Measurements from ENCODE around the gene BIRC6.
"Not testable (repeated sequence)": the region's sequence is repeated elsewhere in the genome, so short reads cannot be mapped to it uniquely, and the experiment has no call there.

The BIRC6 gene

DNA sequence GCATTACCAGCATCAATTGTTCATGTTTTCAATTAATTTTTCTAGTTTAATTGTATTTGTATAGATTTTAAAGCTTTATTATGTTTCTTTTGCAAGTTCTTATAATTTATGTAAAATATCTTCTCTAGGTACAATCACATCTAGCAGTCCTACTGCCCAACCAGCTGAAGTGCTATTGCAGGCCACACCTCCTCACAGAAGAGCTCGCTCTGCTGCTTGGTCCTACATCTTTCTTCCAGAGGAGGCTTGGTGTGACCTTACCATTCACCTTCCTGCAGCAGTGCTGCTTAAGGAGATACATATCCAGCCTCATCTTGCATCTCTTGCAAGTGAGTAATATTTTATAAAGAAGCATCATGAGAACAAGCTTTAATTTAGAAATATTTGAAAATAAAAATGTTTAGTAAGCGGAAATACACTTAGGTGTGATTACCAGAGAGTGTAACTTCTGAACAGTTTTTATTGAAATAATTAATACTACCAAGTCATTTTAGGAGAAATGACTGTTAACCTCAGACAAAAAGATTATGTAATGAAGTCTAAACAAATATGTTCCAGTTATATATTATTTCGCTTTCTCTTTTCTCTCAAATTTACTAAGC lies 148.2 kb downstream of the BIRC6 start:
- no peak for DNase-seq (ENCODE audit: low read depth, low spot score)

- no peak for DNase-seq (ENCODE audit: low read depth, low spot score)
These were observed 149.6 kb downstream of the BIRC6 start for GRCh38 chr2:32506446-32506845.

GRCh38 chr2:32514946-32515345 lies 158.1 kb downstream of the BIRC6 start:
- DNase-seq (ENCODE audit: low read depth, low spot score), result no peak

DNA sequence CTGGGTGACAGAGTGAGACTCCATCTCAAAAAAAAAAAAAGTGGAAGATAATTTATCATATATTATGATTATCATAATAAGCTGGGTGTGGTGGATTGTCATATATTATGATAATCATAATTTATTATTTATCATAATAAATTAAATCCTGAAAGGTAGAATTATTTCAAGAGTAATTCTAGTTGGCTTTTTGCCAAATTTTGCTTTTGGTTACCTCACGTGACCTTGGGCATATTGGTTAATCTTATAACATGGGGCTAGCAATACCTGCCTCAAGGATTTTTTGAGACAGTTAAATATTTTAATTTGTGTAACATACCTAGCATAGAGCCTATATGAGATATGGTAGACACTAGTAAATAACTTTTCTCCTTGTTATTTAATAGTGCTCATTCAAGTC lies 159.7 kb downstream of the BIRC6 start:
- DNase-seq (ENCODE audit: low read depth, low spot score), result no peak

- DNase-seq (ENCODE audit: low read depth, low spot score), result no peak
These were observed 165.9 kb downstream of the BIRC6 start for GRCh38 chr2:32522770-32523169.

GRCh38 chr2:32523686-32524085 lies 166.9 kb downstream of the BIRC6 start:
- DNase-seq (ENCODE audit: low read depth, low spot score), result no peak

DNA sequence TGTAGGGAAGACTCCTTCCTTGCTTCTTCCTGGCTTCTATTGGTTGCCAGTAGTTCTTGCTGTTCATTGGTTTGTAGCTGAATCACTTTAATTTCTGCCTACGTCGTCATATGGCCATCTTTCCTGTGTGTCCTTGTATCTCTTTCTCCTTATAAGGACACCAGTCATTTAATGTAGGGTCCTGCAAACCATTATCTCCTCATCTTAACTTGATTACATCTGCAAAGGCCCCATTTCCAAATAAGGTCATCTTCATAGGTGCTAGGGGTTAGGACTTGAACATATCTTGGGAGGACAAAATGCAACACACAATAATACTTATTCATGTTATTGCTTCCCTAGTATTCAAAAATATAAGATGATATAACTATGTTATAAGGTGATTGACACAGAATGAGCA lies 175.5 kb downstream of the BIRC6 start:
- no peak for DNase-seq (ENCODE audit: low read depth, low spot score)

DNA sequence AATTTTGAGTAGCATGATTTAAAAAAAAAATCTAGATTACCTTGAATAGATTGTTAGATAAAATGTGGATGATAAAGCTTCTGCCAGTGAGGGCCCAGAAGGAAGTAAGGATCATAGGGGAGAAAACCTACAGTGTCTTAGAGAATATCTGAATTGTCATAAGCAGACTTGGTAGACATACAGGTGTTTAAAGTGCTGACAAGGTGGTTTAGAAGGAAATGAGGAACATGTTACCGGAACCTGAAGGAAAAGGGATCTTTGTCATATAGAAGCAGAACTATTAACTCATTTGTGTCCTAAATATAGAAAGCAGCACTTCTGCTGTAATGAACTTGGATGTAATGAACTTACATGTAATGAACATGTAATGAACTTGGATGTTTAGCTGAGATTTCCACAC lies 176.1 kb downstream of the BIRC6 start:
- no peak for DNase-seq (ENCODE audit: low read depth, low spot score)

GRCh38 chr2:32534831-32535230 lies 178.0 kb downstream of the BIRC6 start:
- no peak for DNase-seq (ENCODE audit: low read depth, low spot score)

- no peak for DNase-seq (ENCODE audit: low read depth, low spot score)
These were observed 181.9 kb downstream of the BIRC6 start for GRCh38 chr2:32538735-32539134.

GRCh38 chr2:32552483-32552882 lies 195.7 kb downstream of the BIRC6 start:
- not testable (repeated sequence) for DNase-seq (ENCODE audit: low read depth, low spot score)

- peak; percentile 5 for DNase-seq (ENCODE audit: low read depth, low spot score)
These were observed 197.1 kb downstream of the BIRC6 start for GRCh38 chr2:32553829-32554432.

- no peak for DNase-seq (ENCODE audit: low read depth, low spot score)
These were observed 201.7 kb downstream of the BIRC6 start for GRCh38 chr2:32558492-32558891.

- DNase-seq (ENCODE audit: low read depth, low spot score), result no peak
These were observed 202.3 kb downstream of the BIRC6 start for GRCh38 chr2:32559136-32559535.

DNA sequence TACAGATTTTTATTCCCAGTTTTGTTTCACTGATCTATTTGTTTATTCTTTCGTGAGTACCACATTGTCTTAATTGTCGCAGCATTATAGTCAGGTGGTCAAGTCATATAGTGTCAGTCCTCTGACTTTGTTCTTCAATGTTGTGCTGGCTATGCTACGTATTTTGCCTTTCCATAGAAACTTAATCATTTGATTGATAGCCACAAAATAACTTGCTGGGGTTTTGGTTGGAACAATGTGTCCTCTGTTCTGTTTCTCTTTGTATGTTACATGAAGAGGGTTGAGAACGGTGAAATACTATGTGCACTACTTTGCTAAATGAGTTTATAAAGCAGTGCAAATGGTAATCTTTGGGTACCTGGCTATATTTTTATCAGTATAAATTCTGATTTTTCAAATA lies 206.1 kb downstream of the BIRC6 start:
- no peak for DNase-seq (ENCODE audit: low read depth, low spot score)

DNA sequence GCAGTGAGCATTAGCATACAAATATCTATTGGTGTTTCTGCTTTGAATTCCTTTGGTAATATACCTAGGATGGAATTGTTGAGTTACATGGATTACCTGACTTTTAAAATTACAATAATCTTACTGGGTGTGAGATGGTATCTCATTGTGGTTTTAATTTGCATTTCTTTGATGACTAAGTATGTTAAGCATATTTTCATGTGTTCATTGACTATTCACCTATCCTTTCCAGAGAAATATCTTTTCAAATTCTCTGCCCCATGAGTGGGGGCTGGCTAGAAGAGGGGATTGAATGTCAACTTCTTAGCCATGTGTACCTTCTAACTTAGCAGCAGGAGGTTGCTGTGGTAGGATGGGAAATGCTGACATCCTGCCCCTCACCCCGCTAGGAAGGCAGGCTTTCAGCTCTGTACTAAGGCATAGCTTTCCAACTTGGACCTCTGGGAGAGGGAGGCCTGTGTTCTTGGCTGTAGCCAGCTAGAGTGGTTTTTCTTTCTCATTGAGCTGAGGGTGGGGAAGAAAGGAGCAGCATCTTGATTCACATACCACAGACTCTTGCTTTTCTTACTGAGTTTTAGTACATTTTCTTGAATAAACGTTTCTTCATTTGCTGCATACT lies 207.7 kb downstream of the BIRC6 start:
- DNase-seq (ENCODE audit: low read depth, low spot score), result no peak

GRCh38 chr2:32565902-32566301 lies 209.1 kb downstream of the BIRC6 start:
- no peak for DNase-seq (ENCODE audit: low read depth, low spot score)

DNA sequence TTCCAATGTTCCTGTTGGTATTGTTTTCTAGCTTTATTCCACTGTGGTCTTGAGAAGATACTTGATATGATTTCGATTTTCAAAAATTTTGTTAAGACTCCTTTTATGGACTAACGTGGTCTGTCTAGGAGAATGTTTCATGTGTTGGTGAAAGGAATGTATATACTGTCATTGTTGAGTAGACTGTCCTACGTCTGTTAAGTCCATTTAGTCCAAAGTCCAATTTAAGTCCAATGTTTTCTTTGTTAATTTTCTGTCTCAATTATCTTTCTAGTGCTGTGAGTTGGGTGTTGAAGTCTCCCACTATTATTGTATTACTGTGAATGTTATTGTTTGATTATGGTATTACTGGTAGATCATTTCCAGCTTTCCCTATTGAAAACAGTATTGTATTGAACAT lies 215.2 kb downstream of the BIRC6 start:
- no peak for DNase-seq (ENCODE audit: low read depth, low spot score)

DNA sequence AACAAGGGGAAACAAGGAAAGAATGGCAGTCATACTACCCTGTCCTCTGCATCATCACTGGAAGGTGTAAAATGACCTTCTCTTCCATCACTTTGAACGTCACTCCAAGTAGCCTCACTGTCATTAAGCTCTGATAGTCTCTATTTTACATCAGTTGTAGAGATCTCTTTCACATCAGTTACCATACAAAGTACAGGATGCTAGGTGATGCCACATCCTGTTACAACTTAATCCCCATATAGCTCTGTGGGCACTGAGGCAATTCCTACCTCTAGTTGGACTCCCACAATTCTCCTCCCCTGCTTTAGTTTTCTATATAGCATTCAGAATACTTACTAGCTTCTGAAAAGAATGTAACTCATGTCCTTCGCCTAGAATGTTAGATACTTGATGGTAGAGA lies 215.9 kb downstream of the BIRC6 start:
- no peak for DNase-seq (ENCODE audit: low read depth, low spot score)

DNA sequence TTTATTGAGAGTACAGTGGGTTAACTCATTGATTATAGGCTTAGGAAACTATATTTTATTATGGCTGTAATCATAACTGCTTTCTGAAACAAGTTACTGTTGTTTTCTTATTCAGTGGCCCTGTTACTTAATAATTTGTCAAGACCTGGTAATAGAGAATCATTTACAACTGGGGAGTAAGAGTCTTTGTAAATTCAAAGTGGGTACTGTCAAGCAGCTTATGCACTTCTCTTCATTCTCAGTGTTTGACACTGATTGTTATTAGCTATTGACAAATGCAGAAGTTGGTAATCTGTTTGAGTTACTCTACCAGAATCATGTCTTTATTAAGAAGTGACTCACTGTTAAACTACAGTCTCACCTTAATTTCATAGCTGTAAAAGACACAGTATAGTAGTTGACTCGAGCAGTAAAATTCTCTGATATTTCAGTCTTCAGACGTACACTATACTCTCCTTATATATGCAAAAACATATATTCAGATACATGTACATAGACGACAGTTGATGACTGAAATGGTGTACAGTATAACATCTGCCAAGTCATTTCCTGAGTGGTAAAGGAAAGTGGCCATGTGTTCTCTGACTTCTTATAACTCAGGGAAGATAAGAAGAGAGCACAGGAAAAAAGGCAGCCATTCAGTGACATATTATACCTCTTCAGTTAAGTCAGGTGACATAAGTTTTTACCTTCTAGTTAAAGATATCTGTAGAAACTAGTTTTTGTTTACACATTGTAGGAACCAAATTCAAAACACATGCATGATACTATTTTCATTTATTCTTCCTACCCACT lies 235.0 kb downstream of the BIRC6 start:
- DNase-seq (ENCODE audit: low read depth, low spot score), result no peak

- no peak for DNase-seq (ENCODE audit: low read depth, low spot score)
These were observed 237.8 kb downstream of the BIRC6 start for GRCh38 chr2:32594573-32594972.

GRCh38 chr2:32611366-32611765 lies 254.5 kb downstream of the BIRC6 start:
- DNase-seq (ENCODE audit: low read depth, low spot score), result no peak

DNA sequence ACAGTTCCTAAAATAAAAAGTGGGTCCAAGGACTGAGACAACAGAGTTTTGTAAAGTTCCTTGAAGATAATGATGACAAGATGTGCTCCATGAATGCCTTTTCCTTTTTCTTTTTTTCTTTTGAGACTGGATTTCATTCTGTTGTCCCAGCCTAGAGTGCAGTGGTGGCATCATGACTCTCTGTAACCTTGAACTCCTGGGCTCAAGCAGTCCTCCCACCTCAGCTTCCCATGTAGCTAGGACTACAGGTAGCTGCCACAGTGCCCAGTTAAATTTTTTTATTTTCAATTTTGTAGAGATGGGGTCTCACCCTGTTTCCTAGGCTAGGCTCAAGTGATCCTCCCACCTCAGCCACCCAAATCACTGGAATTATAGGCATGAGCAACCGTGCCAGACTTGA lies 254.9 kb downstream of the BIRC6 start:
- no peak for DNase-seq (ENCODE audit: low read depth, low spot score)

All from brain pericyte (primary cell).